HS-27A (cell line): ENCODE measurements around the gene CTNNA3.
A peak's percentile ranks its signal among the peaks of the same experiment; 100 is the strongest.

Experiments
- DNase-seq: peaks from one replicate; pipeline ENCODE4 v3.0.0-alpha.2; 2012; ENCODE audit warnings: low read depth, missing footprints

CTNNA3 gene

DNA sequence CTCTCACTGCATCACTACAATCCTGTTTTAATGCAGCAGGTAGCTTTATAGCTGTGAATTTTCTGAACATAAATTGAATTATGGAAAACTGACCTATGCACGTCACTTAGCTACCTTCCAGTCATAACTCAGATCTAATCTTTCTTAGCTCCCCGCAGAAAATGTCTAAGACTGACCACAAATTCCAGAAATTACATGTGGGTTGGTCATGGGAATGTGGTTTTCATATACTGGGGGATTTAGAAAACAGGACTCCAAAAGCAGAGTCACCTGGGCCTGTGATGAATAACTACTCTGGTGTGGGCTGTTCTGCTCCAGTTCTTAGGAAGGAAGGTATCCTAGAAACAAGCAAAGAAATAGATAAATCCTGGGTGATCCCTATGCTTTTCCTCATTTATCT, 948.5 kb downstream of the CTNNA3 start:
- peak; percentile 2 for DNase-seq

DNA sequence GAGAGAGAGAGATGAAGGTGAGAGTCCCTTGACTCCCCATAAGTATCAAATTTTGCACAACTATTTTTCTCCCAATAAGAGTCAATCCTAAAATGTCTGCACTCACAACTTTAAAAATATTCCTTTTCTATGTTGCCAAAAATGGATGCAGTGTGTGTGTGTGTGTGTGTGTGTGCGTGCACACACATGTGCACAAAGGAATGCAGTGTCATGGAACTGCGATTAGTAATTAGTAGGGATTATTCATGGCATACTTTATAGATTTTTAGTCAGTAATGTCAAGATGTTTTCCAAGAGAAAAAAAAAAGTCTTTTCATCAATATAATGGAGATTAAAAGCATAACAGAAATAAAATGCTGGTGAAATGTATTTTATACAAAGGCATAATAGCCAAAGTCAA, 949.3 kb downstream of the CTNNA3 start:
- no peak for DNase-seq

DNA sequence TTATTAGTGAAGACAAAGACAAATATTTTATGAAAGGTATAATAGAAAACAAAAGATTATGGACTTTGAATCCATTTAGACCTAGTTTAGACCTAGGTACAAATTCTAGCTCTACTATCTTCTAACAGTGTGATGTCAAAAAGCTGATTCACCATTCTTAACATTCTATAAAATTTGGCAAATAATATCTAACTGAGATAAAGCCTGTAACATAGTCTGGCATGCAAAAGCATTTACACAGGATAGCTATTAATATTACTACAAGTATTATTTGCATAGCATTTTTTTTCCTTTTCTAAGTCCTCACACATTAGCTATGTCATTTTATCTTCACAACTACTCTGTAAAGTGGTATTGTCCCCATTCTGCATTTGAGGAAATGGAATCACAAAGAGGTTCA, 949.7 kb downstream of the CTNNA3 start:
- DNase-seq = no peak

DNA sequence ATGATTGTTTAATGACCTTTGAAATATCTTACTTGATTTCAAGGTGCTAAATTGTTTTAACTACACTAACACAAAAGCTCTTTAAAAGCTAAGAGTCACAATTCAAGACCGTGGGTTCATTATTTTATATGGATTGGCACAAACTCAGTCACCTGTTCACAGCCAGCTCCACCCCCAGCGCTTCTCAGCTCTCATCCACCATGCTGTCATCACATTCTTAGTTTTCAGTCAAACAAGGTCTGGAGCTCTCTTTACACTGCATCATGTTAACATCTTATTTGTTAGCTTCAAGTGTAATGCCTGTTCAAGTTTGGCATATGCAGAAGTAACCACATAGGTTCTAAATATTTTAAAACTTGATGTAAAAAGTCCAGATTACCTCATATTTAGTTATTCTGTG, 951.1 kb downstream of the CTNNA3 start:
- no peak for DNase-seq

DNA sequence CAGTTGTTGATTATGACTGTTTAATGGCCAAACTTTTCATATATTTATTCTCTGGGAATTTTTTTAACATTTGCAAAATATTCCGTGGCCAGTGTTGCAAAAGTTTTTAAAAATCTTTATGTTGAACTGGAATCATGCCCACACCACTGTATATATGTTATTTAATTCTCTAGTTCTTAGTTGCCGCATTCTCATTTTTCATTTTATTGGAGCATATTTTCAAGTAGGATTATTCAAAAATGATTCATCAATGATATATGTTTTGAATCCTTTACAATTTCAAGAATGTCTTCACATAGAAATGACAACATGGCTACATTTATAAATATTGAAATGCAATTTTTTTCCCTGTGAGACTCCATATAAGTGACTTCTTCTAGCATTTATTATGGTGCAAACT, 958.8 kb downstream of the CTNNA3 start:
- DNase-seq = no peak

DNA sequence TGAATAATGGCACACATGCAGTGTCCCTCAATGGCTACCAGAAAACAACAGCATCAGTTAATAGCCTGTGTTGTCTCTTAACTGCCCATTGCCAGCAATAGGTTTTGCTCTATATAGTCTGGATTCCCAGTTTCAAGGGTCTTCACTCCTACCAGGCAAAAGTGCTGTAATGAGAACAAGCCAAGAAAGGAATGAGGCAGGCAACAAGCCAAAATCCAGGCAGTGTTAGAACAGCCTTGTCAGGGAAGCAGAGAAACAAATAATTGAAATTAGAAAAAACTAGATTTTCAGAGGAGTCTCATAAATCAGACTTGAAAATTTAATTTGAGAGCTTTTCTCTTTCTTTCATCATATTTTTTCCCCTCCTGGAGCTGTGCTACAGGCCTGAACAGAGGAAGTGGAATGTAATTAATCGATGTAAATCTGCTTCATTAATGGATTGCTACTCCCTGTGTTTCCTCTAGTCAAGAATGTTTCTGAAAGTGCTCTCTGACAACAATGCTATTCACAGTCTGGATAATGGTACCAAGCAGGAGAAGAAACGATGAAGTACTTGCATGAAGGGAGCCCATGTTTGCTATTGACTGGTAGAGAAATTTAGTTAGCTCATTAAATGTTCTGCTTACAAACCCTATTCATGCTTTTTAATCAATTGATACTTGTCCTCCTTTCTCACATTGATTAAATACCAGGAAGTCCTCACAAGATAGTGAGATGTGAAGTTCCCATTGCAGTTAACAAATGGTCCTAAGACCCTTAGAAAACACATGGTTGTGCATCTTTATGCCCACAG, 972.2 kb downstream of the CTNNA3 start:
- no peak for DNase-seq

DNA sequence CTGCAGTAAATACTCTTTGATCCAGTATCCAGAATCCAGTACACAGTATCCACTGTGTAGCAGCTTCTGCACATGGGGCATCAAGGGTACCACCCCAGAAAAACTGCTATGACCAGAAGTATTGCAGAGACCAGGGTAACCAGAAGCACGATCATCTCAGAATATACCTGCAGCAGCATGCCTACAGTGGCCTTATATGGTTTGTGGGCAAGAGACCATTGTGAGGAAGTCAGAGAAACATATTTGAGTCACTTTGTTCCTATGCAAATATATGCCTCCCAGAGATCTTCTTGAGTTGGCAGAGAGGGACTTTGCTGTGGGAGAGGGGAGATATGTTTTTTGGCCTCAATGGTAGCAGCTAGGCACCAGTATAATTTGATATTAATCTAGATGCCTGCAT, 976.5 kb downstream of the CTNNA3 start:
- DNase-seq = no peak

DNA sequence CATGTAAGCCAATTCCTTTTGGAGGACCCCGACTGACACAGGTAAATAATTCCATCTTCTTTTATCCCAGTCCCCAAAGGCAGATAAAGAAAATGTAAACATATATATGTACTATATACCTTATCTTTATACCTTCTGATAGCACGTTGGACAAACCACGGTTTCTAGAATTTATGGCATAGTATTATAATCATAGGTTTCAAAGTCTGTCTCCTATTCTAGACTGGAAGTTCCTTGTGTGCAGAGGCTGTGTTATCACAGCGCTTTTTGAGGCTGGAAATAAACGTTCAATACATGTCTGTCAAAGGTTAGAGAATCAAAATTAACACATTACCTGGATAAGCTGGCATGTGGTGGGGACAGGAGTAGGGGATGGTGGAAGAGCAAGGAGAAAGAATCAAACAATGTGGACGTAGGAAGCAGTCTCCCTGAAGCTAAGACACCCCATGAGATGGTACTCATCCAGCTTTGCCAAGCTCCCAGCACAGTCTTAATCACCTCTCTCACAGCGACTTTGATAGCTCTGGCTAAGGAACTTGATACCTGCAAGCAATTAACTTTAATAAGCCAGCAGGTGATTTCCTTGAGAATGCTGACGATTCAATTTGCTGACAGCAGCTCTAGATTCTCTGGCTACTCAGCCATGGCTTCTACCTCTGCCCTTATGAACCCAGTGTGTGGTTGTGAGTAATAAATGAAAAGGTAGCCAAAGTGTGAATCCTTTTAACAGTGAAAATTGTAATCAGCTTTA, 978.6 kb downstream of the CTNNA3 start:
- DNase-seq = no peak

DNA sequence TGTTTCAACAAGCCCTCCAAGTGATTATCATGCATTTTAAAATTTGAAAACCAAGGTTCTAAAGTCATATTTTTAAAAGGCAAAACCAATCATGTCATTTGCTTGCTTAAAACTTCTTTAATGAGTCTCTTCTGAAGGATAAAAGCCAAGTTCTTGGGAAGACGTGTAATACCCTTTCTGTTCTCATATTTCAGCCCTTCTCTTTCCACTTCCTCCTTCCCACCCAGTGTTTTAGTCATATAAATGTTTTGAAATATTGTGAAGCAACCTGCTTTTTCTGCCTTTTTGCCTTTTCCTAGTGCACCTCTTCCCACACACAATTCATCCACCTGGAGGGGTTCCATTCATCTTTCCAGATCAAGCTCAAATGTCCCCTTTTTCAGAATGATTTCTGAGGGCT, 981.3 kb downstream of the CTNNA3 start:
- DNase-seq = no peak

DNA sequence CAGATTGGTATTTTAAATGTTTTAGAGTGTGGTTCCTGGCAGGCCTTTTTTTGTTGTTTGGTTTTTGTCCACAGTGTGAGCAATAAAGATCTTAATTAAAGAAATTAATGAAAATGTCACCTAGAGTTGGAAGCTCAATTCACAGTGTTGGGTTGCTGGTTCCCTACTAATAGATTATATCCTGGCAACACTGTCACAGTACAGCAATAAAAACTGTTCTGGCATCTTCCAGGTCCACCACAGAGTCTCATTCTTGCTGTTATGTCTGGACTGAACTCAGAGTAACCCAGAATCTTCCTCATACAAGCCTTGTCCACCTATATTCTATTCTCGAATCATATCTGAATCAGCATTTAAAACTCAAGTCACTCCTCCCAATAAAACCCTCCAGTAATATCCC, 982.6 kb downstream of the CTNNA3 start:
- DNase-seq = no peak

DNA sequence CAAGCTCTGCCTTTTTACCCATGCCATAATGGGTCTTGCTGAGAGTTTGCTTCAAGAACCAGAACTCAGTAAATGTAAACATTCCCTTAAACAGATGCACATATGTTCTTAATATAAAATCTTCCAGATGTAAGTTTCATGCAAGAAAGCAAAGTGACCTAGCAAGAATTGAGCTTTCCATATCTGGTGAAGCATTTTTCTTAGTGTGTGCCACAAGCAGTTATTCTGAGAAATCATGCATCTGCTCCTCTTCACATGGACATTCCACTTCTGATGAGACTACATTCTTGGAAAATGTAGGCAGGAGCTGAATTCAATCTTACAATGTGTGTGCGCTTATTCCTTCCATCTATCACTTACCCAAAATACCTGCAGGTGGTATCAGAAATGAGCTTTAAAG, 997.9 kb downstream of the CTNNA3 start:
- no peak for DNase-seq

DNA sequence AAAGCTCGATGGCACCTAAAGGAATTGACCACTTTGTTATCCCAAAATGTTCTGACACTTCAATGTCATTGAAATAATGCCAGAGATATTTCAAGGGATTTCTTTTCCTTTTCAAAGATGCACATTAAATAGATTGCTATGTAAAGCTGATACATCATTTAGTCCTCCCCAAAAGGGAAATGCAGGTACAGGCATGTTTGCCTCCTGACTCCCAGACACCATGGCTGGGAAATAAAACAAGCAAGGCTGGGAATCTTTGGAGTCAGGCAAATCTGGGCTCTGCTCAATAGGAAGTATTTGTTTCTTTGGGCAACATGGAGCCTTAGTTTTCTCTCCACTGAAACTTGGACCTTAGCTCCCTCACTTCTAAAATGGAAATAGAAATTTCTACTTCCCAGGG, 1000.9 kb downstream of the CTNNA3 start:
- DNase-seq = no peak

DNA sequence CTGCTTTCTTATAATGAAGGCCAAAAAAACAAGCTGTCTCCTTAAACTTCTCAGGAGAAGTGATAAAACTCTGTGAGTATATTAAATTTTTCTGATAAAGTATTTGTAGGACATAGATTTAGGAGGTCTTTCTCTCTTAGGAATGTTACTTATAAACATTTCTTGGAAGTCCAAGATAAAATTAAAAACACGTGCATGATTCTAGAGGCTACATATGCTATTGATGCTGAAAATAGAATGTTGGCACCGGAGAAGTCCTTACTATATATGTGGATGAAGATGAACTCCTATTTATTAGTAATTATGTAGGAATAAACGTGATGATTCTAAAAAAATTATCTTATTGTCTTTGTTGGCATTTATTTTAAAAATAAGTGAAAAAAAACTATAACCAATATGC, 1011.4 kb downstream of the CTNNA3 start:
- DNase-seq = no peak

DNA sequence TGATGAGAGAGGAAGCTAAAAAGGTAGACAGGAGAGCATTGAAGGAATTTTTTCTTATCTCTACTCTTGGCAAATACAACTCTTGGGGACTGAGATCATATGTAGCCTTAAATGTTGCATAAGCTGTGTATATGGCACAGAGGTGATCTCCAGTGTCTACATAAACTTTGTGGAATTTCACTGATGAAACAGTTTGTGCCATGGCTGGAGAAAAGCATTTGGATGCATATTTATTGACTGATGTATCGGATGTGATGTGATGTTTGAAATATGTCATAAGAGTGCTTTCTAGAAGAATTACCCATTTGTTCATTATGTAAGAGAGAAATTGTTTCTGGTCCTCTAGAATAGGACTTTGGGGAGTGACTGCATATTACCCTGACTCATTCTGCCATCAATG, 1015.1 kb downstream of the CTNNA3 start:
- DNase-seq = no peak

DNA sequence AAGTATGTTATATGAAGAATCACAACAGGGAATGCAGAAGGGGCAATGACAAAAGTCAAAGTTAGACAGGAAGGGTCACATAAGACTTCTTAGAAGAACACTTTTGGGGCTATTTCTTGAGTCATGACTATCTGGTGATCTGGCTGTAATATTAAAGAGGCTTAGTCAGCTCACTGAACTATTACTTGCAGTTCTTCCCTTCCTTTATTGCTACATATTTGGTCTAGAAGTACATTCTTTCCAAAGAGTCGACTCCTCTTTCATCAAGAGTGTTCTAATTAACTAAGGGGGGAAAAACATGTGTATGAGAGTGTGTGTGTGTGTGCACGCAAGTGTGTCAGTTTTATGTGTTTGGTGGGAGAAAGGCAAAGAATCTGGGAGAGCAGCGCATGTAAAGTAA, 1017.5 kb downstream of the CTNNA3 start:
- DNase-seq = no peak

DNA sequence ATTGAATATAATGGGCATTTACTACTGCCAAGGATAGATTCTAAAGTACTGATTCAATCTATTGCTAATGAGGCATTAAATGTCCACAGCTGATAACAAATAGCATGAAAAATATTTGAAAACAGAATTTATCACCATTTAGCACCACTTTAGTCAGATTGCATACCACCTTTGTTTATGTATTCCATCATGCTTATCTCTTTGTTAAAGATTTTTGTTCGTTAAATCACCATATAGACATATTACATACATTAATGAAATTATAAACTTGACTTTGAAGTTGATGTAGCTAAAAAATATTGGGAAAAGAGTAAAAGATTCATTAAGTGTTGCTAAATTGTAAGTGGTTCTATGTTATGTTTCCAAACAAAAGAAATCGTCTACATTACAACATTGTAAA, 1022.9 kb downstream of the CTNNA3 start:
- no peak for DNase-seq

DNA sequence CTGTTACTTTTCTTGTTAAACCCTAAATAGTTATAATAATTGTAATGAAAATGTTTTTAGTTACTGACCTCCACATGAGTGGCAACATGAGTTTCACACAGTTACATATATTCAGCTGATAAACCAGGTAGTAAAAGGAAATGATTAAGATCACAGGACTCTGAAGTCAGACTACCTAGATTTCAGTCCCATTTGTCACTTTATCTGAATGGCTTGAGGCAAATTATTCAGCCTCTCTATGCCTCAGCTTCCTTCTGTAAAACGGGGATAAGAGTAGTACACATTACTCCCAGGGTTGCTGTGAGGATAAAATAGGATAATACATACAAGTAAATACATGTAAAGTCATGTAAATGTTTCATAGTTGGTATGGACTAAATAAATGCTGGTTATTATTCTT, 1024.4 kb downstream of the CTNNA3 start:
- DNase-seq = no peak

DNA sequence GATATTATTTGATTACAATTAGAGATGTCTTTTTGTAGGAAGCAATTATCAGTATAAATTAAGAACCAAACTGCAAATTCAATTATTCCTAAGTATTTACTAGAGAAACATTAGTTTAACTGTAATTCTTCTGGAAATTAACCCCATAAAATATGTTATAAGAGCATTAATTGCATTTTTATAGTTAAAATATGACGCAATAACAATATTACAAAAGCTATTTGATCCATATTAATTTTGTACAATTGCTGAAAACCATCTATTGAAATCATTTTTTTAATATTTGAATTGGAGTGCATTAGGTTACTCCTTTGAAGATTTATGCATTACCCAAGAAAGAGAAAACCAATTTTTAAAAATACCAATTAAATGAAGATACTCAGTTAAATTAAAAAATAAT, 1024.9 kb downstream of the CTNNA3 start:
- DNase-seq = no peak

DNA sequence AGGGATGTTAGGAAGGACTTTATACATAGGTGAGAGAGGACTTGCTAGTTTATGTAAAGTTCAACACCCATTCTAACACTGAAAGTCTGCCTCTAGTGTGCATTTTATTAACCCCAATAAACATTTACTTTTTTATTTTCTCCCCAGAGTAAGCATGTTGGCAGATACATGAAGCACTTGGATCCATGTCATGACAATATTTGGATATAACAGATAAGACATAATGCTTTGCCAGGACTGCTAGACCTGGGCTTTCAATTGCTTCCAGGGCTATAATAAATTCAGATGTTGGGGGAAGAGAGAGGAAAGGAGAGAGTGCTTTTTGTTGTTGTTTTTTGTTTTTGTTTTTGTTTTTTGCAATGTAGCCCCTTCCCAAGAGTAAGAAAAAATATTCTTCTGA, 1039.5 kb downstream of the CTNNA3 start:
- no peak for DNase-seq

DNA sequence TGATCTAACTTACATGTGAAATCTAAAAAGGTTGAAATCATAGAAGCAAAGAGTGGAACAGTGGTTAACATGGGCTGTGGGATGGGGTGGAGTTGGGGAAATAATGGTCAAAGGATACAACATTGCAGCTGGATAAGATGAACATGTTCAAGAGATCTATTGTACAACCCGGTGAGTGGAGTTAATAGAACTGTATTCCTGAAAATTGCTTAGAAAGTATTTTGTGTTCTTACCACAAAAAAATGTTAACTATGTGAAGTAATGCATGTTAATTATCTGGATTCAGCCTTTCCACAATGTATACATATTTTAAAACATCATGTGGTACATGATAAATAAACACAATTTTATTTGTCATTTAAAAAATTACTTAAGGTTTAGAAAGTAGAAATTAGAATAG, 1041.1 kb downstream of the CTNNA3 start:
- DNase-seq = no peak

DNA sequence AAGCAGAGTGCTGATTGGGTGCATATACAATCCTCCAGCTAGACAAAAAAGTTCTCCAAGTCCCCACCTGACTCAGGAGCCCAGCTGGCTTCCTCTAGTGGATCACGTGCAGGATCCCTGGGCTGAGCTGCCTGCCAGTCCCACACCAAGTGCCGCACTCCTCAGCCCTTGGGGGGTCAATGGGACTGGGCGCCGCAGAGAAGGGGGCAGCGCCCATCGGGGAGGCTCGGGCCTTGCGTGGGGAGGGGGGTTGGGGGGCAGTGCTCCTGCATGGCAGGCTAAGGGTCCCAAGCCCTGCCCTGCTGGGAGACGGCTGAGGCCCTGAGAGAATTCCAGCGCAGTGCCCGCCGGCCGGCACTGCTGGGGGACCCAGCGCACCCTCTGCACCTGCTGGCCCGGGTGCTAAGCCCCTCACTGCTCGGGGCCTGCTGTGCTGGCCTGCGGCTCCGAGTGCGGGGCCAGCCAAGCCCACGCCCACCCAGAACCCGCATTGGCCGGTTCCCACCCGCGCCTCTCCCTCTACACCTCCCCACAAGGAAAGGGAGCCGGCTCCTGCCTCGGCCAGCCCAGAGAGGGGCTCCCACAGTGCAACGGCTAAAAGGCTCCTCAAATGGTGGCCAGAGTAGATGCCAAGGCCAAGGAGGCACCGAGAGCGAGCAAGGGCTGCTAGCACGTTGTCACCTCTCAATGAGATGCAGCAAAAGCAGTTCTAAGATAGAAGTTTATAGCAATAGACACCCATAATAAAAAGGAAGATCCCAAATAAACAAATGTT, 1044.5 kb downstream of the CTNNA3 start:
- DNase-seq = no peak

DNA sequence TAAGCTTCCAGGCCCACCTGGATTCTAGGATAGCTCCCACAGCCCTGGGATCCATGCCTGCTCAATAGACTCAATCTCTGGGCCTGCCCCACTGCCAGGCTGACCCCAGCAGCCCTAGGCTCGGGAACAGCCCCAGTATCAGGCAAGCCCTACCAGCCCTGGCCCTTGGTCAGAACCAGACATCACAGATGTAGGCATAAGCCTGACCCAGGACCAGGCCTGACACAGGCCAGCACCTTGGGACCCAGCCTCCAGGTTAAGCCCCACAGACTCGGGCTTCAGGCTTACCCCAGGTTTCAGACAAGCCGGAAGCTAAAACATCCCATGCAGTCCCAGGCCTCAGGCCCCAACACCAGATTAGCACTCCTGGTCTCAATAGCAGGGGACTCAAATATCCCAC, 1046.4 kb downstream of the CTNNA3 start:
- DNase-seq = no peak

DNA sequence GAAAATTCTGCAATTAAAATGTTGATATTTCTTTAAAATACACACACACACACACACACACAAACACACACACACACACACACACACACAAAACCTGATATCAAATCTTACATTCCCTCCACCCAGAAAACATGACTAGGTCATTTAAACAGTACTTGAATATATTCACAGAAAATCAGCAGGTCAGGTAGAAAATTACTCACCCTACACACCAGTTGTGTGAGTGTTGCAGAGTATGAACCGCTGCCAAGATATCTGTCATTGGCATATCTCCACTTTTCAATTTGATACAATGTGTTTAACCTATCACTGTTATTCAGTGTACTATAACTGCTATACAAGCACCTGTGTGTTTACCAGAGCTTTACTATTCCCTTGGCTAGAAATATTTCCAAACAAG, 1053.8 kb downstream of the CTNNA3 start:
- no peak for DNase-seq
